ENCODE results near the gene PLEKHH1.

- TF ChIP-seq CTCF (IDR thresholded peaks at IDR 0.05) (no peak), ZFX (IDR thresholded peaks at IDR 0.05; ENCODE audit: borderline replicate concordance) (no peak)
Measured at GRCh38 chr14:67584978-67585377, 51.9 kb downstream of the PLEKHH1 start.
